ENCODE measurements around the gene ACVRL1.

DNA sequence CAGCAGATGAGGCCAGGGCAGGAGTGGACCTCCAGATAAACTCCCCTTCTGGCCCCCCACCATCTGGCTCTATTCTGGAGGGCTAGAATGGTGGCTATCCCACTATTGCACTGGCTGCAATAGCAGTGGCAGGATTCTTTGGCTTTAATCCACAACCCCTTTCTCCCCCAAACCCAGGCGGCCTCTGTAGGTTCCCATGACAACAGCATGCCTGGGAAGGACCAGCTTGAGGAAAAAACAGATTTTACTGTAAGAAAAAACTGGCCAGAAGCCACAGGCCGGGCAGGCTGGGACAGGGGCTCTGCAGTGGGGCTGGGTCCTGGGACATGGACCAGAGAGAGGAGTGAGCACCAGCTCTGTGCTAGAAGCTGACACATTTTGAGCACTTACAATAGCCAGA, 30.6 kb downstream of the ACVRL1 start:
- TF ChIP-seq ZNF384 (IDR thresholded peaks at IDR 0.05) (no peak), FOXM1 (IDR thresholded peaks at IDR 0.05; ENCODE audit: borderline replicate concordance) (no peak)

Measured in HEK293T (cell line).